Measurements from ENCODE around the gene GMPPB. TPM values are rescaled to one million over a fixed set of nuclear protein-coding genes. Genes with fewer than 3 reads are reported as not detected.

The GMPPB gene
- total and polyA plus RNA-seq, 9 of the 15 experiments (the other 6 are each of a cell fraction or from before 2014, with no cell fraction given) = 0.53 to 17.4 (median 8.1) TPM

- no peaks in the 10 kb centered on the region for H3K4me1 ChIP-seq (replicated peaks in 1 of 2; ENCODE audit: control insufficient read depth in 2 of 2, insufficient read depth in 2 of 2, low read length in 2 of 2)
- no peak for FAIRE-seq
- DNase-seq (ENCODE audit: extremely low read depth in 1 of 4, low spot score in 3 of 4) = no peak
- no peaks in the 10 kb centered on the region for H3K9me3 ChIP-seq (replicated peaks; ENCODE audit: control insufficient read depth, insufficient read depth, low read depth, low read length)
- no peak overlapping the region for H3K4me2 ChIP-seq (ENCODE audit: insufficient read depth, low read length)
- no peaks in the 10 kb centered on the region for H3K27me3 ChIP-seq (ENCODE audit: control insufficient read depth in 2 of 2, insufficient read depth in 2 of 2, low read length in 2 of 2)
- no peak overlapping the region for H3K27ac ChIP-seq (ENCODE audit: extremely low read depth, low read depth, low read length)
- intact Hi-C loops (cut with micrococcal nuclease) = no loop called here
- H2AFZ ChIP-seq (ENCODE audit: low read depth, low read length) = no peak overlapping the region
- CTCF ChIA-PET (ENCODE audit: low intra/inter-chr PET ratio) = no interaction called here
- BruUV-seq (replicated peaks) = no TSS peak
- no peak overlapping the region for H3K4me3 ChIP-seq
- H3K9me1 ChIP-seq (ENCODE audit: control insufficient read depth, insufficient read depth, low read length) = no peaks in the 10 kb centered on the region
- POLR2A ChIA-PET = interaction anchor here (0.5 to 1.4 kb wide), 2 partner anchors 14 to 377 kb away, joined by 3 to 4 read pairs; partner anchors contain the start of gene GMPPB
- H3K36me3 ChIP-seq (ENCODE audit: control insufficient read depth, insufficient read depth, low read length) = peaks cover 57% of the 10 kb centered on the region
- H3K79me2 ChIP-seq (ENCODE audit: control insufficient read depth, insufficient read depth, low read length) = no peaks in the 10 kb centered on the region; the same call in 1 of the 3 replicates
- no peaks in the 10 kb centered on the region for H4K20me1 ChIP-seq (replicated peaks; ENCODE audit: control insufficient read depth, insufficient read depth, low read length)
- in situ Hi-C loops (cut with MboI) = no loop called here
- no peak overlapping the region; a peak in 1 of 4 replicates for H3K9ac ChIP-seq (ENCODE audit: insufficient read depth in 1 of 2, low read depth in 2 of 2, low read length in 2 of 2)
- WGBS (ENCODE audit: insufficient coverage, low coverage, missing lambda C conversion rate) = 90% methylated on average over 6 of the region's 11 CpGs
- no peak for TF ChIP-seq RBM15 (IDR thresholded peaks at IDR 0.05; ENCODE audit: insufficient read depth, low read length)
- no peak for TF ChIP-seq ZNF449 (CRISPR knock-in tag; IDR thresholded peaks at IDR 0.05)
- TF ChIP-seq POLR2AphosphoS2 (IDR thresholded peaks at IDR 0.05; ENCODE audit: low read length) = no peak
- no peak for TF ChIP-seq LARP7 (IDR thresholded peaks at IDR 0.05)
- no peak for TF ChIP-seq KDM2B (CRISPR knock-in tag; IDR thresholded peaks at IDR 0.05)
- TF ChIP-seq NFYB (IDR thresholded peaks at IDR 0.05; ENCODE audit: extremely low read depth, insufficient read length) = no peak
- TF ChIP-seq KLF13 (tag; IDR thresholded peaks at IDR 0.05; ENCODE audit: borderline replicate concordance, low read depth) = no peak
- TF ChIP-seq GTF2E2 (tag; IDR thresholded peaks at IDR 0.05) = no peak
- no peak for ATAC-seq
Measured at GRCh38 chr3:49738067-49738713, 14.4 kb upstream of the GMPPB start.

All from K562 (cell line).